IMR-90 (cell line): ENCODE data around the gene ZBTB24. TPM values are rescaled to one million over a fixed set of nuclear protein-coding genes. Genes with fewer than 3 reads are reported as not detected.

Source experiments
- ATAC-seq: fragments of 200-7000 bp; cut with Tn5 transposase; 2 replicates; pipeline ENCODE4 v1.9.1; 2020; ENCODE audit warnings: low read depth, mild to moderate bottlenecking, moderate library complexity
- BruUV-seq: library from RNA; stranded (reverse); fragments of 400-500 nt; replicated peaks from 2 replicates; lab custom pipeline; 2021; lab: Mats Ljungman, UMichigan
- CTCF ChIA-PET: fragments of 300-600 bp; formaldehyde crosslinking; extraction: SDS; loops from one replicate; lab custom pipeline; 2021; ENCODE audit warnings: antibody characterized with exemption; lab: Yijun Ruan, JAX
- POLR2A ChIA-PET: fragments of 300-600 bp; sonication (Branson Sonifier 250); formaldehyde crosslinking; loops from one replicate; lab custom pipeline; 2022; ENCODE audit warnings: antibody characterized with exemption; ENCODE audit not compliant: unreplicated experiment; lab: Charles Lee
- DNase-seq: peaks from one replicate; pipeline ENCODE4 v3.0.0; 2013
- H2AFZ ChIP-seq: replicated peaks from 2 replicates; pipeline ENCODE3; 2013; ENCODE audit warnings: low read length, mild to moderate bottlenecking; ENCODE audit not compliant: poor library complexity
- H2AK5ac ChIP-seq: 2 replicates; pipeline ENCODE4 v1.6.1; 2013; ENCODE audit warnings: low read depth, low read length, inconsistent platforms
- H2AK9ac ChIP-seq: replicated peaks from 2 replicates; pipeline ENCODE3; 2013; ENCODE audit warnings: mild to moderate bottlenecking, low read depth, low read length, moderate library complexity; ENCODE audit not compliant: poor library complexity
- H2BK120ac ChIP-seq: 2 replicates; pipeline ENCODE4 v1.6.1; 2013; ENCODE audit warnings: low read depth, low read length, inconsistent platforms
- H2BK15ac ChIP-seq: 3 replicates; pipeline ENCODE4 v1.6.1; 2013; ENCODE audit warnings: low read depth, low read length, inconsistent platforms
- H2BK20ac ChIP-seq: 2 replicates; pipeline ENCODE4 v1.6.1; 2013; ENCODE audit warnings: low read depth, mild to moderate bottlenecking, inconsistent platforms, low read length, moderate library complexity
- H2BK5ac ChIP-seq: 2 replicates; pipeline ENCODE4 v1.6.1; 2013; ENCODE audit warnings: mild to moderate bottlenecking, low read depth, low read length, inconsistent platforms; ENCODE audit not compliant: poor library complexity, severe bottlenecking
- H3K14ac ChIP-seq: replicated peaks from 2 replicates; pipeline ENCODE4 v1.6.1; 2013; ENCODE audit warnings: low read depth, low read length, inconsistent platforms
- H3K18ac ChIP-seq: 2 replicates; pipeline ENCODE4 v1.6.1; 2013; ENCODE audit warnings: low read depth, low read length, control low read depth
- H3K23ac ChIP-seq: 2 replicates; pipeline ENCODE4 v1.6.1; 2013; ENCODE audit warnings: low read depth, low read length, inconsistent platforms
- H3K27ac ChIP-seq: 2 replicates; pipeline ENCODE4 v1.5.1; 2013; ENCODE audit warnings: mild to moderate bottlenecking, control low read depth, low read length; ENCODE audit not compliant: insufficient read depth
- H3K27me3 ChIP-seq: 2 replicates; pipeline ENCODE4 v1.6.1; 2013; ENCODE audit warnings: low read length; ENCODE audit not compliant: control insufficient read depth, insufficient read depth
- H3K36me3 ChIP-seq: 2 replicates; pipeline ENCODE4 v1.6.1; 2013; ENCODE audit warnings: low read length, mixed read lengths; ENCODE audit not compliant: control insufficient read depth, insufficient read depth
- H3K4ac ChIP-seq: 2 replicates; pipeline ENCODE4 v1.6.1; 2013; ENCODE audit warnings: low read depth, low read length, inconsistent platforms
- H3K4me1 ChIP-seq: 2 replicates; pipeline ENCODE4 v1.6.1; 2013; ENCODE audit warnings: low read length, mixed read lengths; ENCODE audit not compliant: control insufficient read depth, insufficient read depth
- H3K4me2 ChIP-seq: 2 replicates; pipeline ENCODE4 v1.6.1; 2013; ENCODE audit warnings: low read depth, mild to moderate bottlenecking, control low read depth, low read length, moderate library complexity
- H3K4me3 ChIP-seq: 2 replicates; pipeline ENCODE4 v1.5.1; 2013; ENCODE audit warnings: low read depth, mild to moderate bottlenecking, control low read depth, low read length, moderate library complexity; ENCODE audit not compliant: insufficient read depth
- H3K56ac ChIP-seq: 2 replicates; pipeline ENCODE4 v1.6.1; 2013; ENCODE audit warnings: low read length, inconsistent platforms; ENCODE audit not compliant: insufficient read depth; ENCODE audit errors: extremely low read depth
- H3K79me1 ChIP-seq, 2 experiments: 2 replicates each; pipeline ENCODE4 v1.6.1; 2013; ENCODE audit warnings: low read length in 2 of 2, inconsistent platforms in 1 of 2, low read depth in 1 of 2
- H3K9ac ChIP-seq: 2 replicates; pipeline ENCODE4 v1.6.1; 2013; ENCODE audit warnings: low read depth, low read length, control low read depth
- H3K9me1 ChIP-seq: 2 replicates; pipeline ENCODE4 v1.6.1; 2013; ENCODE audit warnings: low read length, inconsistent platforms; ENCODE audit not compliant: insufficient read depth
- H3K9me3 ChIP-seq: 2 replicates; pipeline ENCODE4 v1.6.1; 2013; ENCODE audit warnings: low read length; ENCODE audit not compliant: control insufficient read depth, insufficient read depth
- H4K20me1 ChIP-seq: 2 replicates; pipeline ENCODE4 v1.6.1; 2013; ENCODE audit warnings: low read length, inconsistent platforms; ENCODE audit not compliant: insufficient read depth
- H4K5ac ChIP-seq: 2 replicates; pipeline ENCODE4 v1.6.1; 2013; ENCODE audit warnings: mild to moderate bottlenecking, low read depth, low read length, control low read depth
- H4K8ac ChIP-seq, 2 experiments: 2 replicates each; pipeline ENCODE4 v1.6.1; 2013; ENCODE audit warnings: low read depth in 2 of 2, low read length in 2 of 2, control low read depth in 1 of 2, inconsistent platforms in 1 of 2
- H4K91ac ChIP-seq: 2 replicates; pipeline ENCODE4 v1.6.1; 2013; ENCODE audit warnings: low read depth, low read length, inconsistent platforms; ENCODE audit not compliant: insufficient read depth
- BHLHE40 ChIP-seq: fragments of 150-350 bp; IDR thresholded peaks from 2 replicates; pipeline ENCODE4 v1.6.1; 2016; ENCODE audit warnings: mild to moderate bottlenecking, low read depth, low read length
- CHD1 ChIP-seq: IDR thresholded peaks from 2 replicates; pipeline ENCODE4 v1.6.1; 2012; ENCODE audit warnings: low read depth, low read length, improper control_type of control experiment
- ELK1 ChIP-seq: fragments of 150-350 bp; IDR thresholded peaks from 2 replicates; pipeline ENCODE4 v1.6.1; 2016; ENCODE audit warnings: low read depth, mild to moderate bottlenecking, low read length, moderate library complexity, borderline replicate concordance
- MAZ ChIP-seq: IDR thresholded peaks from 2 replicates; pipeline ENCODE4 v1.6.1; 2012; ENCODE audit warnings: low read depth, mild to moderate bottlenecking, low read length, improper control_type of control experiment, moderate library complexity, borderline replicate concordance
- MXI1 ChIP-seq: IDR thresholded peaks from 2 replicates; pipeline ENCODE4 v1.6.1; 2012; ENCODE audit warnings: low read depth, mild to moderate bottlenecking, low read length, moderate library complexity, borderline replicate concordance
- SMC3 ChIP-seq: fragments of 150-350 bp; IDR thresholded peaks from 2 replicates; pipeline ENCODE4 v1.6.1; 2016; ENCODE audit warnings: low read depth, mild to moderate bottlenecking, antibody characterized with exemption, low read length, moderate library complexity
- WGBS, 2 experiments: methylation state at CpG; one replicate each; pipeline versions ENCODE4 v1.1.5 to v1.1.7; 2013; ENCODE audit warnings: missing lambda C conversion rate in 2 of 2; ENCODE audit not compliant: insufficient read length in 1 of 2; ENCODE audit errors: extremely low coverage in 2 of 2; 5-methylcytosine and 5-hydroxymethylcytosine counted together
- dilution Hi-C: fragments of 300-500 bp; cut with HindIII; formaldehyde crosslinking; loops from one replicate; pipeline ENCODE4 v1.14.3; 2018; ENCODE audit warnings: low sequenced_read_pairs; ENCODE audit not compliant: unreplicated experiment
- in situ Hi-C: fragments of 300-500 bp; cut with MboI; formaldehyde crosslinking; loops from 3 replicates; pipeline ENCODE4 v1.14.3; 2019; ENCODE audit warnings: low sequenced_read_pairs, inconsistent platforms, mixed read lengths
- intact Hi-C: fragments of 100-400 bp; cut with micrococcal nuclease; formaldehyde crosslinking; loops from 2 replicates; pipeline ENCODE4 v1.10.0; 2022
- polyA plus RNA-seq, 3 experiments: library from polyadenylated mRNA; depleted of rRNA; stranded (reverse); fragments of >200 nt; gene quantifications; 2 replicates each; pipeline ENCODE4 v1.2.3, GENCODE V29; 2012; ENCODE audit warnings: low replicate concordance in 1 of 3
- total RNA-seq: library from RNA; depleted of rRNA; stranded (reverse); fragments of >200 nt; gene quantifications from 2 replicates; pipeline ENCODE4 v1.2.3, GENCODE V29; 2012

The ZBTB24 gene
- total and polyA plus RNA-seq, 2 of the 4 experiments (the other 2 are of a cell fraction), result 2.3 to 7.9 TPM

GRCh38 chr6:109436041-109436440 lies 47.0 kb downstream of the ZBTB24 start:
- no peak overlapping the region for H3K14ac ChIP-seq
- no peak for ATAC-seq
- H3K4me3 ChIP-seq, result no peak overlapping the region
- no peak overlapping the region for H3K27ac ChIP-seq
- H4K5ac ChIP-seq, result no peak overlapping the region
- no peak overlapping the region for H2AK5ac ChIP-seq
- no peak overlapping the region for H2BK5ac ChIP-seq
- no peaks in the 10 kb centered on the region for H3K9me3 ChIP-seq
- no peak overlapping the region for H2AK9ac ChIP-seq
- POLR2A ChIA-PET, result no interaction called here
- no peak overlapping the region for H3K56ac ChIP-seq
- intact Hi-C loops (no loop called here), dilution Hi-C loops (no loop called here), in situ Hi-C loops (no loop called here)
- no peak overlapping the region for H2BK15ac ChIP-seq
- H2BK20ac ChIP-seq, result no peak overlapping the region
- H3K4me1 ChIP-seq, result no peaks in the 10 kb centered on the region
- H4K91ac ChIP-seq, result no peak overlapping the region
- H3K79me1 ChIP-seq, result peaks cover 0 to under 1% of the 10 kb centered on the region in 2 experiments; a peak in 1 of 4 replicates
- H3K9me1 ChIP-seq, result no peaks in the 10 kb centered on the region
- no peak overlapping the region for H3K4ac ChIP-seq
- CTCF ChIA-PET, result no interaction called here
- no peak overlapping the region for H4K8ac ChIP-seq
- H3K4me2 ChIP-seq, result no peak overlapping the region
- H3K18ac ChIP-seq, result no peak overlapping the region
- H3K36me3 ChIP-seq, result no peaks in the 10 kb centered on the region
- peaks cover 2% of the 10 kb centered on the region; the same call in 1 of the 2 replicates for H3K27me3 ChIP-seq
- no CpG with 5 or more reads among the region's 5 CpGs for WGBS, 2 experiments
- DNase-seq, result no peak
- no peak overlapping the region for H3K23ac ChIP-seq
- H2AFZ ChIP-seq, result no peak overlapping the region
- H2BK120ac ChIP-seq, result no peak overlapping the region
- BruUV-seq, result no TSS peak
- H4K20me1 ChIP-seq, result no peaks in the 10 kb centered on the region
- TF ChIP-seq CHD1 (no peak), SMC3 (no peak), BHLHE40 (no peak), MXI1 (no peak), ELK1 (no peak), MAZ (no peak)
- no peak overlapping the region for H3K9ac ChIP-seq
